Epidermal melanocyte (primary cell): Measurements from ENCODE around the gene CXorf58.
"Not testable (repeated sequence)": the region's sequence is repeated elsewhere in the genome, so short reads cannot be mapped to it uniquely, and the experiment has no call there.

Experiments used
- DNase-seq: peaks from one replicate; pipeline ENCODE4 v3.0.0; 2011; ENCODE audit warnings: low spot score; ENCODE audit not compliant: insufficient read length

CXorf58 gene

GRCh38 chrX:23907498-23908218, at the start of gene CXorf58, which contains the start of gene APOO:
TSS of gene CXorf58 (plus strand) at chrX:23908006. CDS start at chrX:23910303, 2,297 bp downstream.
TSS of gene APOO (minus strand) at chrX:23907938. CDS start at chrX:23907702, 236 bp downstream.
- DNase-seq, result peak; percentile 69

- not testable (repeated sequence) for DNase-seq
These were observed 48.6 kb upstream of the CXorf58 start for GRCh38 chrX:23859238-23859637.

GRCh38 chrX:23861215-23861896, 46.5 kb upstream of the CXorf58 start:
- no peak for DNase-seq

GRCh38 chrX:23861952-23862351, 45.9 kb upstream of the CXorf58 start:
- DNase-seq, result not testable (repeated sequence)

GRCh38 chrX:23864742-23865326, 43.0 kb upstream of the CXorf58 start:
- no peak for DNase-seq

- no peak for DNase-seq
These were observed 37.8 kb upstream of the CXorf58 start for GRCh38 chrX:23870041-23870440.

GRCh38 chrX:23871905-23872546, 35.8 kb upstream of the CXorf58 start:
- DNase-seq, result no peak

GRCh38 chrX:23879380-23880090, 28.3 kb upstream of the CXorf58 start:
- DNase-seq, result no peak

GRCh38 chrX:23883737-23884354, 24.0 kb upstream of the CXorf58 start:
- DNase-seq, result peak; percentile 45

GRCh38 chrX:23884427-23885024, 23.3 kb upstream of the CXorf58 start:
- no peak for DNase-seq

GRCh38 chrX:23885803-23886202, 22.0 kb upstream of the CXorf58 start:
- DNase-seq, result no peak

- DNase-seq, result no peak
These were observed 20.4 kb upstream of the CXorf58 start for GRCh38 chrX:23887451-23887850.

- no peak for DNase-seq
These were observed 19.9 kb upstream of the CXorf58 start for GRCh38 chrX:23887918-23888317.

GRCh38 chrX:23888887-23889501, 18.8 kb upstream of the CXorf58 start:
- DNase-seq, result no peak

- DNase-seq, result no peak
These were observed 16.9 kb upstream of the CXorf58 start for GRCh38 chrX:23890933-23891332.

- not testable (repeated sequence) for DNase-seq
These were observed 12.8 kb upstream of the CXorf58 start for GRCh38 chrX:23894993-23895392.

GRCh38 chrX:23896539-23896938, 11.3 kb upstream of the CXorf58 start:
- not testable (repeated sequence) for DNase-seq

GRCh38 chrX:23896981-23897380, 10.8 kb upstream of the CXorf58 start:
- DNase-seq, result no peak

- no peak for DNase-seq
These were observed 9.3 kb upstream of the CXorf58 start for GRCh38 chrX:23898412-23898959.
